Testis (tissue), 3 donors: ENCODE measurements around the gene RIMBP2. TPM values are rescaled to one million over a fixed set of nuclear protein-coding genes. Genes with fewer than 3 reads are reported as not detected.

ENCODE experiments used
- DNase-seq: peaks from one replicate; pipeline ENCODE4 v3.0.0-alpha.2; 2019
- H3K27ac ChIP-seq, 2 donors: fragments of 200-600 bp; sonication (generic); one replicate each; pipeline ENCODE4 v1.5.1; 2019
- H3K27me3 ChIP-seq: fragments of 200-600 bp; sonication (generic); one replicate; pipeline ENCODE4 v1.5.1; 2019
- H3K36me3 ChIP-seq: fragments of 200-600 bp; sonication (generic); one replicate; pipeline ENCODE4 v1.5.1; 2017; ENCODE audit warnings: low read depth; ENCODE audit errors: missing control alignments
- H3K4me1 ChIP-seq: fragments of 200-600 bp; sonication (generic); one replicate; pipeline ENCODE4 v1.5.1; 2019
- H3K4me3 ChIP-seq, 2 donors: fragments of 200-600 bp; sonication (generic); one replicate each; pipeline ENCODE4 v1.5.1; 2017 to 2019
- H3K9me3 ChIP-seq: fragments of 200-600 bp; sonication (generic); one replicate; pipeline ENCODE4 v1.5.1; 2017
- CTCF ChIP-seq, 3 experiments: fragments of 450-650 bp in 2 of 3; fragments of 200-600 bp in 1 of 3; sonication (generic) in 1 of 3; IDR thresholded peaks; one replicate each; pipeline ENCODE4 v1.5.1; 2016 to 2019; ENCODE audit warnings: antibody characterized with exemption in 3 of 3, mild to moderate bottlenecking in 2 of 3, moderate library complexity in 1 of 3
- POLR2A ChIP-seq: fragments of 450-650 bp; IDR thresholded peaks from one replicate; pipeline ENCODE4 v1.6.1; 2017; ENCODE audit warnings: antibody characterized with exemption, mild to moderate bottlenecking, moderate library complexity
- WGBS, 2 donors: methylation state at CpG; one replicate each; pipeline ENCODE4 v1.1.5; 2018; 5-methylcytosine and 5-hydroxymethylcytosine counted together
- intact Hi-C: fragments of 100-400 bp; cut with DNase I; formaldehyde crosslinking; loops from one replicate; pipeline ENCODE4 v1.15.1; 2023; ENCODE audit warnings: low total_unique reads
- polyA plus RNA-seq: library from polyadenylated mRNA; stranded (reverse); fragments of 350-450 nt; fragmentation: Illumina TruSeq; extraction: RNeasy Lipid Tissue Mini Kit (QIAGEN cat#74804); gene quantifications from one replicate; pipeline ENCODE4 v1.2.3, GENCODE V29; 2014; ENCODE audit warnings: low read depth, low replicate concordance; ENCODE audit not compliant: insufficient read depth
- total RNA-seq, 2 donors: library from RNA; depleted of rRNA; stranded (reverse); fragments of >200 nt; gene quantifications; one replicate each; pipeline ENCODE4 v1.2.3, GENCODE V29; 2016

Gene RIMBP2
- total and polyA plus RNA-seq, 3 donors from 2014 or later = 8.0 to 10.0 (median 8.7) TPM

- Histone ChIP-seq H3K4me3 (no peak overlapping the region), H3K27me3 (no peaks in the 10 kb centered on the region), H3K4me1 (no peaks in the 10 kb centered on the region), H3K36me3 (no peaks in the 10 kb centered on the region), H3K9me3 (no peaks in the 10 kb centered on the region), H3K27ac (no peak overlapping the region)
- TF ChIP-seq POLR2A = no peak
- no peak for TF ChIP-seq CTCF (IDR thresholded peaks at IDR 0.05)
- no peak for DNase-seq
- intact Hi-C loops = loop anchor here (10.0 kb wide), 1 partner anchor 765 kb away; no protein-coding TSS in a partner anchor
- 78 to 84% methylated on average over 3 of the region's 3 CpGs for WGBS, 2 donors
Measured at GRCh38 chr12:130549361-130549760, 166.7 kb downstream of the RIMBP2 start.

GRCh38 chr12:130547480-130548155 is 168.5 kb downstream of the RIMBP2 start:
- intact Hi-C loops = loop anchor here (10.0 kb wide), 1 partner anchor 767 kb away; no protein-coding TSS in a partner anchor
- Histone ChIP-seq H3K4me1 (no peaks in the 10 kb centered on the region), H3K27me3 (no peaks in the 10 kb centered on the region), H3K36me3 (no peaks in the 10 kb centered on the region), H3K4me3 (no peak overlapping the region), H3K9me3 (no peaks in the 10 kb centered on the region), H3K27ac (no peak overlapping the region)
- DNase-seq = no peak
- WGBS, 2 donors = 86 to 91% methylated on average over 13 of the region's 13 CpGs
- TF ChIP-seq POLR2A (no peak), CTCF (IDR thresholded peaks at IDR 0.05) (no peak)

GRCh38 chr12:130546494-130546893 is 169.6 kb downstream of the RIMBP2 start:
- intact Hi-C loops = loop anchor here (10.0 kb wide), 1 partner anchor 768 kb away; no protein-coding TSS in a partner anchor
- Histone ChIP-seq H3K27ac (no peak overlapping the region), H3K4me1 (no peaks in the 10 kb centered on the region), H3K9me3 (no peaks in the 10 kb centered on the region), H3K4me3 (no peak overlapping the region), H3K36me3 (no peaks in the 10 kb centered on the region), H3K27me3 (no peaks in the 10 kb centered on the region)
- DNase-seq = no peak
- no peak for TF ChIP-seq POLR2A
- TF ChIP-seq CTCF (IDR thresholded peaks at IDR 0.05) = no peak
- 90 to 92% methylated on average over 11 of the region's 11 CpGs for WGBS, 2 donors

- intact Hi-C loops = loop anchor here (10.0 kb wide), 1 partner anchor 769 kb away; no protein-coding TSS in a partner anchor
- 79 to 81% methylated on average over 17 of the region's 17 CpGs for WGBS, 2 donors
Measured at GRCh38 chr12:130545475-130545874, 170.6 kb downstream of the RIMBP2 start.

More at GRCh38 chr12:130545475-130545874, 170.6 kb downstream of the RIMBP2 start:
- Histone ChIP-seq H3K27me3 (no peaks in the 10 kb centered on the region), H3K4me1 (no peaks in the 10 kb centered on the region), H3K27ac (no peak overlapping the region), H3K9me3 (no peaks in the 10 kb centered on the region), H3K36me3 (no peaks in the 10 kb centered on the region), H3K4me3 (no peak overlapping the region)
- no peak for DNase-seq
- TF ChIP-seq POLR2A (no peak), CTCF (IDR thresholded peaks at IDR 0.05) (no peak)
